HCT116 (cell line): Measurements from ENCODE around the gene SUPT5H. TPM values are rescaled to one million over a fixed set of nuclear protein-coding genes. Genes with fewer than 3 reads are reported as not detected.

Experiments used
- FOSL1 ChIP-seq: IDR thresholded peaks from 2 replicates; pipeline ENCODE4 v1.6.1; 2012; ENCODE audit warnings: low read depth
- microRNA-seq: library from miRNA; unstranded; fragments of <30 nt; microRNA quantifications from one replicate; pipeline ENCODE4, GENCODE V29; 2016; ENCODE audit warnings: borderline number of aligned reads
- total RNA-seq: library from RNA; stranded (reverse); gene quantifications from one replicate; pipeline ENCODE4 v1.2.1, GENCODE V29; 2021; ENCODE audit not compliant: unreplicated experiment

The SUPT5H gene
- total RNA-seq, 1 experiment from 2014 or later: 120 TPM

GRCh38 chr19:39525205-39525604 is 79.8 kb downstream of the SUPT5H start (continued):
- no peak for TF ChIP-seq FOSL1

Small RNA genes lying within 50 kb of the gene (microRNA-seq; reads per million reads assigned to microRNA genes)
- not detected for gene MIR4530

Other genes with a start within 250 kb of the SUPT5H start
- 0.12 TPM for gene NCCRP1, start 248.6 kb upstream of the SUPT5H start, total RNA-seq
- gene SYCN, start 241.3 kb upstream of the SUPT5H start, total RNA-seq: not detected
- gene IFNL3, start 200.6 kb upstream of the SUPT5H start, total RNA-seq: not detected
- gene IFNL4, start 196.7 kb upstream of the SUPT5H start, total RNA-seq: not detected
- gene IFNL2, start 177.2 kb upstream of the SUPT5H start, total RNA-seq: not detected
- gene IFNL1, start 149.2 kb upstream of the SUPT5H start, total RNA-seq: not detected
- gene LRFN1, start 124.7 kb upstream of the SUPT5H start, total RNA-seq: 13.8 TPM
- 0.61 TPM for gene GMFG, start 109.5 kb upstream of the SUPT5H start, total RNA-seq
- gene SAMD4B, start 103.2 kb upstream of the SUPT5H start, total RNA-seq: 127 TPM
- 53.5 TPM for gene PAF1, start 54.5 kb upstream of the SUPT5H start, total RNA-seq
- 32.0 TPM for gene MED29, start 54.2 kb upstream of the SUPT5H start, total RNA-seq
- gene ZFP36, start 38.7 kb upstream of the SUPT5H start, total RNA-seq: 131 TPM
- 29.0 TPM for gene PLEKHG2, start 32.9 kb upstream of the SUPT5H start, total RNA-seq
- 3,365 TPM for gene RPS16, start 9.6 kb upstream of the SUPT5H start, total RNA-seq
- 111 TPM for gene TIMM50, start 35.3 kb downstream of the SUPT5H start, total RNA-seq
- 0.17 TPM for gene DLL3, start 53.4 kb downstream of the SUPT5H start, total RNA-seq
- gene SELENOV, start 69.6 kb downstream of the SUPT5H start, total RNA-seq: not detected
- gene EID2B, start 87.3 kb downstream of the SUPT5H start, total RNA-seq: 1.2 TPM
- 11.7 TPM for gene EID2, start 94.6 kb downstream of the SUPT5H start, total RNA-seq
- gene LGALS13, start 156.9 kb downstream of the SUPT5H start, total RNA-seq: not detected
- gene LGALS16, start 210.3 kb downstream of the SUPT5H start, total RNA-seq: not detected